Stimulated activated effector memory CD8-positive, alpha-beta T cell treated with anti-CD3 and anti-CD28 coated beads, Interleukin-12 subunit alpha, Interleukin-12 subunit beta, amount 100 ng/mL, for 72 hours (primary cell): ENCODE results near the gene CLTA.
A peak's percentile ranks its signal among the peaks of the same experiment; 100 is the strongest.

Experiments used
- ATAC-seq: fragments of 150-1000 bp; cut with Tn5 transposase; 2 replicates; pipeline ENCODE4 v1.10.0; 2021
- DNase-seq, 2 donors: peaks; one replicate each; pipeline ENCODE4 v3.0.0; 2021 to 2022; ENCODE audit warnings: low spot score in 2 of 2
- H3K27ac Mint-ChIP-seq: one replicate; pipeline ENCODE4 v1.8.0; 2022; ENCODE audit warnings: mild to moderate bottlenecking, mixed read lengths
- H3K36me3 Mint-ChIP-seq: one replicate; pipeline ENCODE4 v1.8.0; 2022; ENCODE audit warnings: mild to moderate bottlenecking, mixed read lengths
- H3K4me1 Mint-ChIP-seq: one replicate; pipeline ENCODE4 v1.8.0; 2022; ENCODE audit warnings: mixed read lengths
- H3K4me3 Mint-ChIP-seq: one replicate; pipeline ENCODE4 v1.8.0; 2022; ENCODE audit warnings: mild to moderate bottlenecking, mixed read lengths
- H3K9me3 Mint-ChIP-seq: one replicate; pipeline ENCODE4 v1.8.0; 2022; ENCODE audit warnings: mixed read lengths

CLTA gene

DNA sequence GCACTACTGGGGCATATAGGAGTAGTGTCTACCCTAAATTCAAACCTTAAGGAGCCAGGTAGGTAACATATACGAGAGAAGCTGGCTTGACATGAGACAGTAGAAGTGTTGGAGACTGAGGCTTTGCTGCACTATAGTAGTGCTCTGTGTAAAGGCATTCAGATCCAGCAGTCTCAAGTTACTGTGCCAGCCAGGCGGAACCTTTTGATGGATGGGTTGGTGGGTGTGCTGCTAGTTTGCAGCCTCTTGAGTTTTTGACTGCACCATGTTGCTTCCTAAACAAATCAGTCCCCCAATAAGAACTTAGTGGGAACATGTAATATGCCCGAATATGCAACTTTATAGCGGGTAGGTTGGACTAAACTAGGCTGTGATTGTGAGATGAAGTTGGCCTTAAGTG, 1.5 kb downstream of the CLTA start:
- Mint-ChIP-seq H3K4me3 (peak overlapping the region; percentile 92), H3K36me3 (peaks cover 45% of the 10 kb centered on the region), H3K27ac (peak overlapping the region; percentile 95), H3K4me1 (peaks cover 66% of the 10 kb centered on the region), H3K9me3 (no peaks in the 10 kb centered on the region)
- no peak for ATAC-seq
- no peak for DNase-seq

DNA sequence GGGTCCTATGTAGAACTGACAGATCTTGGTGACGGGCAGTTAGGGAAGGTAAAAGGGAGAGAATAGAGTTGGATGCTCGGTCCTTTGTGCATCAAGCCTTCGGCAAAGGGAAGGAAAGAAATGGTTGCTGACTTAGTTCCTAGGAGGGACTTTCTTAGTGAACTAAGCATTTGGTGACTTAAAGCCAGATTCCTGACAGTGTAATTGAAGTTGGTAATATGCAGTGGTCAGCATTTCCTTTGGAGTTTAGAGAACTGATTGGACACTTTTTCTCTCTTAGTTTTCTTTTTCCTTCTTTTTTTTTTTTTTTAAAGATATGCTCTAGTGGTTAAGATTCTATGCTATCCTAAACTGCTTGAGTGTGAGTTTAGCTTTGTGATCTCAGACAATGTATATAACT, 2.3 kb downstream of the CLTA start:
- DNase-seq (no peak), ATAC-seq (no peak)
- H3K4me1 Mint-ChIP-seq: peaks cover 58% of the 10 kb centered on the region
- H3K4me3 Mint-ChIP-seq: peak overlapping the region; percentile 92
- H3K36me3 Mint-ChIP-seq: peaks cover 53% of the 10 kb centered on the region
- no peaks in the 10 kb centered on the region for H3K9me3 Mint-ChIP-seq
- peak overlapping the region; percentile 65 for H3K27ac Mint-ChIP-seq

DNA sequence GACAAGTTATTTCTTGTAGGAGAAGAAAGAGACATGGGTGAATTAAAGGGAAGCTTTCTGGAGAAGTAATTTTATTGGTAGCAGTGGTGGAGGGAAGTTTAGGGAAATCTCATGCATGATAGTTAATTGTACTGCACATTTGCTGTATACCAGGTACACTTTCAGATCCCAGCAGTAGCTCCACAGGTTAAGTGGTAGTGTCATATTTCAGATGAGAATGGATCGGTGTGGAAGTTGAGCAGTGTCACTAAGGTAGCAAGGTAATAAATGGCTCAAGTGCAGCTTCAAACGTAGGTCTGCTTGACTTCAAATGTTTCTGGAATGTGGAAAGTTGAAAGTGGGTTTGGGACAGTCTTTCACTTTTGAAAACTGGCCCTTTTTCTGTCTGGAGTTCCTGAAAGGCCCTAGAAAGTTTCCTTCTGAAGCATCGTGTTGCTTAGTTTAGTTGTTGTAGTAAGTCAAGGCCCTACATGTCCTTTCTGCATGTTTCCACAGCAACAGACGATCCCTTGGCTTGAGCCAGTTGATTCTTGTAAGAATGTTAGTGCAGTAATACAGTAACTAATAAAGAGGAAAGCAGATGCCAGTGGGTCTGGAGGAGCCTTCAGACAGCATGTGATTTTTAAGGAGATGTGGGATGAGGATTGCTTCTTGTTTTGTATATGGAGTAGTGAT, 3.7 kb downstream of the CLTA start:
- Mint-ChIP-seq H3K9me3 (no peaks in the 10 kb centered on the region), H3K36me3 (peaks cover 68% of the 10 kb centered on the region), H3K27ac (peak overlapping the region; percentile 65), H3K4me1 (peaks cover 48% of the 10 kb centered on the region), H3K4me3 (peak overlapping the region; percentile 92)
- DNase-seq: no peak
- ATAC-seq: no peak

DNA sequence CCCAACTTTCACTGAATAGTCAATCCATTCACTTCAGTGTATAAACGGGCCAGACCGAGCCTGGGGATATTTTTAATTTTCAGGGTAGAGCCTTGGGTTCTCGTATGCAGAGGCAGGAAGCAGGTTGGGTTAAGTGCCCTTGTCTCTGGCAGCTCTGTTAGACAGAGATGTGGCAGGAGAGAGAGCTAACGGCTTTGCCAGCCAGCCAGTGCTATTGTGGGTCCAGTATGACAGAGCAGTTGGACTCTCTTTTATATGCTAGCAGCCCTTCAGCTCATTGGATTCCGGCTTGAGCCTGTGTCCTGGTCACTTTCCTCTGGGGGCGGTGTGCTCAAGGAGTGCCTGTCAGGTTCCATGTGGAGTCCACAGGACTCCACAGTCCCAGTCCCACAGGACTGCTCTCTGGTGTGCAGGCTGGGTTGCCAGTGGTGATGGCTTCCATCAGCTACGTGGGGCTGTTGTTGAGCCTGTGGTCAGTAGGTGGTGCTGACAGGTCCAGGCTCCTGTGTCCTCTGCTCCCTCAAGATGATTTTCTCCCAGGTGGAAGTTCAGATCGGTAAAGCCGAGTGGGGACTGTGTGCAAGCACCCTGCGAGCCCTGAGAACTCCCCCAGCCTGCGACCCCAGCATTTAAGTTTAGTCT, 14.3 kb downstream of the CLTA start:
- H3K36me3 Mint-ChIP-seq: peaks cover 99% of the 10 kb centered on the region
- H3K27ac Mint-ChIP-seq: peak overlapping the region; percentile 94
- H3K9me3 Mint-ChIP-seq: no peaks in the 10 kb centered on the region
- peaks cover 44% of the 10 kb centered on the region for H3K4me1 Mint-ChIP-seq
- H3K4me3 Mint-ChIP-seq: no peak overlapping the region
- ATAC-seq (no peak), DNase-seq (no peak)

DNA sequence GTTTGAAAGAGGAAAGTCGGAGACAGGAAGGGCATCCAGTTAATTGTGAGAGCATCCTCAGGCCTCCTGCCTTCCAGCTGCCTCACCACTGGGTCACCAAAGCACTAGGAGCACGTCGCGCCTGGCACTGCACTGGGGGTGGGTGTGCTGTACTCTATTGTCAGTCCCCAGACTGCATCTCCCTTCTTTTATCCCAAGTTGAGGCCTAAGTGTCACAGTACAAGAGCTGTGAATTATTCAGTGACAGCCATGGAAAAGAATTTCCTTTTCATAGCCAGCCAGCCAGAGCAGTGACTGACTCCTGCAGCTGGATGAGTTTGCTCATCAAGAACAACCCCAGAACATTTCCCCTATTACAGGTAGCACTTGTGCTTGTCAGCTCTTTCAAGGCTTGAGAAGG, 16.3 kb downstream of the CLTA start:
- H3K36me3 Mint-ChIP-seq: peaks cover 100% of the 10 kb centered on the region
- peak overlapping the region; percentile 55 for H3K4me3 Mint-ChIP-seq
- H3K27ac Mint-ChIP-seq: peak overlapping the region; percentile 94
- peak; percentile 46 for ATAC-seq
- no peaks in the 10 kb centered on the region for H3K9me3 Mint-ChIP-seq
- H3K4me1 Mint-ChIP-seq: peaks cover 54% of the 10 kb centered on the region
- DNase-seq: no peak

DNA sequence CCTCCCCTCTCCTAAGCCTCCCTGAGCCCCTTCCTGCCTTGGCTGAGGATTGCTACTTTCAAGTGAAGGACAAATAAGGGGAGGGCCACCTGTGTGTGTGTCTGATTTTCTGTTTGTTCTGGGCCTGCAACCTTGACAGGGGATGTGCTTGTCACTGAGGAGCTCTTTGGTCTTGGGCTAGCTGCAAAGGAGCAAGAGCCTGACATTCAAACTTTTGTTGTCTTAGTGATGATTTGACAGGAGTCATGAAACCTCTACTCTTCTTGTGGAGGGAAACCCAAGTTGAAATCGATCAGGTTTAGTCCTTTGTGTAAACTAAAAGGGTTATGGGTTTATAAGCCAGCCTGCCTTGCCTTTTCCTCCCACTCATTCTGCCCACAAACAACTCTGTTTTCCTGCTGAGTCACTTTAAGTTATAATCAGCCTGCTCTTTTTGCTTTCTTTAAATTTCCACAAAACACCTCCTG, 16.9 kb downstream of the CLTA start:
- H3K4me3 Mint-ChIP-seq: peak overlapping the region; percentile 55
- peaks cover 54% of the 10 kb centered on the region for H3K4me1 Mint-ChIP-seq

DNA sequence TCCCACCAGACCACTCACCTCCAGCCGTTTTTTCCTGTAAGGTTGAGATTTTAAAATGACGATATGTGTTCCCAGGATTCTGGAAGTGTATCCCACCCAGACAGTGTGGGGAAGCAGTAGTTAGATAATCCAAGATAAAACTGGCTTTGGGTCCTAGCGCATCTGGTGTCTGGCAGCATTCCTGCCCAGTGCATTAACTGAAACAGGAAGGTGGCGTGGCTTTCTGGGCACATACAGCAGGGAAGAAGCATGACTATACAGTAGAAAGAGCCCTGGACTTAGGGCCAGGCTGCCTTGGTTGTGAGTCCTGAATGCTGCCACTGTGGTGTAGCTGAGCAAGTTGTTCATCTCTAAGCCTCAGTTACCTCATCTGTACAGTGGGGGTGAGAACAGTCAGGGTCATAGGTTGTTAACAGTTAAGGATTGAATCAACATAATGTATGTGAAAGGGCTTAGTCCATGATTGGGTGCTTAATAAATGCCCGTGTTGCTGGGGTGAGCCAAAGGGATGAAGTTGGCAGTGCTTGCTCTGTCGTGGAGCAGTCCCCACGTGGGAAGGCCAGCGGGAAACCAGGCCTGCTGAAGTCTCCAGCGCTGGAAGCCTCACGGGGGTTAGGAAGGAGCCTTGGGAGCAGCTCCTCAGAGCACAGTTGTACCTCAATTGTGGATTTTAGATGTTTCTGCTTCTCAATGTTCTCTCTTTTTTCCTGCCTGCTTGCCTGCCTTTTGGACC, 18.0 kb downstream of the CLTA start:
- H3K36me3 Mint-ChIP-seq: peaks cover 100% of the 10 kb centered on the region
- ATAC-seq (no peak), DNase-seq (no peak)
- H3K4me3 Mint-ChIP-seq: peak overlapping the region; percentile 55
- H3K4me1 Mint-ChIP-seq: peaks cover 61% of the 10 kb centered on the region
- H3K27ac Mint-ChIP-seq: peak overlapping the region; percentile 94
- H3K9me3 Mint-ChIP-seq: no peaks in the 10 kb centered on the region

More for the DNA sequence above, 16.9 kb downstream of the CLTA start:
- Mint-ChIP-seq H3K9me3 (no peaks in the 10 kb centered on the region), H3K36me3 (peaks cover 100% of the 10 kb centered on the region), H3K27ac (peak overlapping the region; percentile 94)
- ATAC-seq (peak; percentile 80), DNase-seq (no peak)

DNA sequence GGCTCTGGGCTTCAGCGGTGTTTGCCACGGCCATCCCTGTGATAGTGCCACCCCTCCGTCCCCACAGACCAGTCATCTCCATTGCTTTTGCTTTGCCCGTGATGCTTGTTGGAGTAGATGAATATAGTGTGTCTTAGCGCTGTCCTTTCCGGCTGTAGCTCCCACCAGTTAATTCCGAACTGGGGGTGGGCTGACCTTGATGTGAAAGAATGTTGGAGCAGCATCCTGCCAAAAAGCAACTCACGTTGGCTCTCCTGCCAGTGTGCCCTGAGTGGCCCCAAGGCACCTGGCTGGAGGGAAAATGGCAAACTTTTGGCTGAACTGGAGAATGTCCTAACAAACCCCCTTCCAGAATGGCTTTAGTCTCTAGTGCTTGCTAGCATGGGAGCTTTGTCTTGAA, 20.0 kb downstream of the CLTA start:
- DNase-seq (no peak), ATAC-seq (no peak)
- no peaks in the 10 kb centered on the region for H3K9me3 Mint-ChIP-seq
- H3K27ac Mint-ChIP-seq: peak overlapping the region; percentile 94
- H3K4me3 Mint-ChIP-seq: no peak overlapping the region
- H3K4me1 Mint-ChIP-seq: peaks cover 61% of the 10 kb centered on the region
- H3K36me3 Mint-ChIP-seq: peaks cover 99% of the 10 kb centered on the region

DNA sequence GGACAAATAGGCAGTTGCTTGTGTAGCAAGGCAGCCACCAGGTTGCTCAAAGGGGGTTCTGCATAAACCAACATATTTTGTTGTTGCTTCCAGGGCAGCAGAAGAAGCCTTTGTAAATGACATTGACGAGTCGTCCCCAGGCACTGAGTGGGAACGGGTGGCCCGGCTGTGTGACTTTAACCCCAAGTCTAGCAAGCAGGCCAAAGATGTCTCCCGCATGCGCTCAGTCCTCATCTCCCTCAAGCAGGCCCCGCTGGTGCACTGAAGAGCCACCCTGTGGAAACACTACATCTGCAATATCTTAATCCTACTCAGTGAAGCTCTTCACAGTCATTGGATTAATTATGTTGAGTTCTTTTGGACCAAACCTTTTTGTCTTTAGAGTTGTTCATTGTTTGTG, 20.8 kb downstream of the CLTA start:
- Mint-ChIP-seq H3K4me1 (peaks cover 58% of the 10 kb centered on the region), H3K9me3 (no peaks in the 10 kb centered on the region), H3K36me3 (peaks cover 99% of the 10 kb centered on the region), H3K27ac (peak overlapping the region; percentile 94), H3K4me3 (no peak overlapping the region)
- DNase-seq: no peak
- ATAC-seq: no peak

DNA sequence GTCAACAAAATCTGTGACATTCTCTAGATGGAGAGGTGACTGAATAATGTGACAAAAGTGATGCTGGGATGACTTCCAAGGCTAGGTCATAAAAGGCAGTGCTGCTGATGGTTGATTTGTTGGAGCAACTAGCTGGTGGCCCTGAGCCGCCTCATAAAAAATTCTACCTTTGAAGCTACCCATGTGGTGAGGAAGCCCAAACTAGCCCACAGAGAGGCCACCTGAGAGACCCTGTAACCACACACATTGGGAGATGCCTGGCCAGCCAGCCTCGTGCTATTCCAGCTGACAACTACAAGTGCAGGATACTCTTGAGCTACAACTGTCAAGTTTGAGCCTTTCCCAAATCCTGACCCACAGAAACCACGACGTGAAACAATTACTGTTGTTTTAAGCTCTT, 22.7 kb downstream of the CLTA start:
- Mint-ChIP-seq H3K27ac (peak overlapping the region; percentile 94), H3K36me3 (peaks cover 99% of the 10 kb centered on the region), H3K4me3 (no peak overlapping the region), H3K9me3 (no peaks in the 10 kb centered on the region), H3K4me1 (peaks cover 56% of the 10 kb centered on the region)
- DNase-seq: no peak
- ATAC-seq: no peak

DNA sequence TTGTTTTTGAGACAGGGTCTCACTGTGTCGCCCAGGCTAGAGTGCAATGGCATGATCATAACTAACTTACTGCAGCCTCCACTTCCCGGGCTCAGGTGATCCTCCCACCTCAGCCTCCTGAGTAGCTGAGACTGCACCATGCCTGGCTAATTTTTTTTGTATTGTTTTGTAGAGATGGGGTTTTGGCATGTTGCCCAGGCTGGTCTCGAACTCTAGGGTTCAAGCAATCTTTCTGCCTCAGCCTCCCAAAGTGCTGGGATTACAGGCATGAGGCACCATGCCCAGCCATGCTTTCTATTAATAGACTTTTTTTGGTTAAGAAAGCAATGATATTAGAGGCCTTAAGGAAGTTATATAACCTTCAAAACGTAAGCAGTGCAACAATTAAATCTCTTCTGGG, 23.3 kb downstream of the CLTA start:
- peaks cover 97% of the 10 kb centered on the region for H3K36me3 Mint-ChIP-seq
- no peaks in the 10 kb centered on the region for H3K9me3 Mint-ChIP-seq
- H3K4me1 Mint-ChIP-seq: peaks cover 56% of the 10 kb centered on the region
- peak overlapping the region; percentile 94 for H3K27ac Mint-ChIP-seq
- ATAC-seq (no peak), DNase-seq (no peak)
- no peak overlapping the region for H3K4me3 Mint-ChIP-seq

DNA sequence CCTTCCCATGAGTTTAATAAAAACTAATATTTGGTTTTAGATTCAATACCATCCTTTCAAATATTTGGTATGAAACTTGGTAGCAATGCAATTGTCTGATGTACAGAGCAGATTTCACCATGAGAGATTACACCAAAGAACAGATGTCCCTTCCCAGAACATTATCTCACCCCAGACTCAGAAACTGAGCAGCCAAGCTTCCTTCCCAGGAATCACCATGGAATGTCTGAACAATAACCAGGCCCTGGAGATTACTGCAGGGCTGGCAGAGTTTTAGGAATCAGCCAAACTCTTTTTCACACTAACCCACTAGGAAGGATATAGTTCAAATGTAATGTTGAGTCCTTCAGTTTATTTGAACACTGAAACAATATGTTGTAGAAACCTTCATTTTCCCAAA, 23.9 kb downstream of the CLTA start:
- Mint-ChIP-seq H3K4me3 (no peak overlapping the region), H3K36me3 (peaks cover 95% of the 10 kb centered on the region), H3K4me1 (peaks cover 56% of the 10 kb centered on the region), H3K9me3 (no peaks in the 10 kb centered on the region), H3K27ac (peak overlapping the region; percentile 85)
- no peak for ATAC-seq
- no peak for DNase-seq

DNA sequence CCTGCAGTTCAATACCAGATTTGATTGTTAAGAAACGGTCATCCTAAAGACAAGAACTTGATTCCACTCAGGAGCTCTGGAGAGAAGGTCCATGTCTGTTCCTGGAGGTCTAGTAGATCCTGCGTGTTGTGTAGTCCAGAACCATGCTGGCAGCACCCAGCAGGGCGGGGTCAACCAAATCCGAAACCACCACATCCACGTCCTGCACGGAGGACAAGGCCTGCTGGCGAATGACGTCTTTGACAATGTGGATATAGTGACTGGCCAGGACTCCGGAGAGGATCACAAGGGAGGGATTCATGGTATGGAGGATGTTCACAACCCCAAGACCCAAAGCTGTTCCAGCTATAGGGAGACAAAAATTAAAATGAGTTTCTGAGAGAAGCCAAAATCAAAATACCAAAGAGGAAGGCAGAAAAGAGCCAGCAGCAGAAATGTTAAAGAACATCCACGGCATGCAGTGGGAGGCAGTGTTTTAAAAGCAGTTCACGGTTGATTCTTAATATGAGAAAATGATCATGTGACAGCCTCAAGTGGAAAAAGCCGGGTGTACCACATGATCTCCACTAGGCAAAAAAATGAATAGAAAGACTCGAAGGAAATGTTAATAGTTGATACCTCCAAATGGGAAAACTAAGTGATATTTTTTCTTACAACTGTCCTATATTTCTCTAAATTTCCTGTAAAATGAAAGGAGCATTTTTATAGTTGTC, 26.7 kb downstream of the CLTA start:
- no peak overlapping the region for H3K4me3 Mint-ChIP-seq
- ATAC-seq (no peak), DNase-seq (no peak)
- H3K9me3 Mint-ChIP-seq: no peaks in the 10 kb centered on the region
- H3K27ac Mint-ChIP-seq: peak overlapping the region; percentile 85
- H3K4me1 Mint-ChIP-seq: peaks cover 41% of the 10 kb centered on the region
- H3K36me3 Mint-ChIP-seq: peaks cover 95% of the 10 kb centered on the region

DNA sequence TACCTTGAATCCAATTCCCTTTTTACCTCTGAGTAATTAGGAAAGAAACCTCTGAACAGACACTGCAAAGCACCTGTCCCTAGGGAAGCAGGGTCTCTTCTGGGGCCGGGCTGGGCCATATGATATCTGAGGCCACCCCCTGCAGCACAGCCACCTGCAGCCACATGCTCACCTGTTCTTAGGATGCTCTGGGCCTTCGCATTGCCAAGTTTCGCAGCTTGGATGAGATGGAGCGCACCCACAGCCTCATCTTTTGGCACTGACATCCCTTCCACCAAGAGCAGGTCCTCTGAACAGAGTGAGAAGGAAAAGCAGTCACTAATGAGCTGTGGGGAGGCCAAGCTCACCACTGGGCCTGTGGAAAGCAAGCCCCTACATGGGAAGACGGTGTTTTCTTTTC, 27.3 kb downstream of the CLTA start:
- Mint-ChIP-seq H3K27ac (peak overlapping the region; percentile 85), H3K9me3 (no peaks in the 10 kb centered on the region), H3K4me1 (peaks cover 38% of the 10 kb centered on the region), H3K36me3 (peaks cover 95% of the 10 kb centered on the region), H3K4me3 (peak overlapping the region; percentile 27)
- DNase-seq (no peak), ATAC-seq (no peak)

DNA sequence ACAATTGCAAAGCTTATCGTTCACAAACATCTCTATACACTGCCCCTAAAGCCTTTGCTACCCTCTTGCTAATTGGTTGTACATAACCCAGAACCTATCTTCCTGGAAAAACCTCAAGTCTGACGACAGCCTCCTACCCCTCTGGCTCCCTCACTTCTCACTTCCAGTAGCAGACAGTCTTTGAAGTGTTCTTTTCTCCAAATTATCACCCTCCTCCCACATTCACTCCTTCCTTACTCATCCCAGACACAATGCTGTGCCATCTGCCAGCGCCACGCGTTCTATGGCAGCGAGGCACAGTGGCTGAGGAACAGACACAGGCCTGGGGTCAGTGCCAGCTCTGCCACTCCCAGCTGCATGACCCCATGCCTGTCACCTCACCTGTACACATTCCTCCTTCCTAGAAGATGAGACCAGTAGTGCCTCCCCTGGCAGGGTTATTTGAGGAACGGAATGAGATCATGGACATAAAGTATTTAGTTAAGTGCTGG, 27.7 kb downstream of the CLTA start:
- peak overlapping the region; percentile 27 for H3K4me3 Mint-ChIP-seq
- DNase-seq: peak in 1 of 2 donors; percentile 55
- H3K27ac Mint-ChIP-seq: peak overlapping the region; percentile 85
- H3K4me1 Mint-ChIP-seq: peaks cover 34% of the 10 kb centered on the region
- no peaks in the 10 kb centered on the region for H3K9me3 Mint-ChIP-seq
- ATAC-seq: peak; percentile 91
- peaks cover 95% of the 10 kb centered on the region for H3K36me3 Mint-ChIP-seq
